ENCODE results near the gene TMEM196. TPM values are rescaled to one million over a fixed set of nuclear protein-coding genes. Genes with fewer than 3 reads are reported as not detected.

TMEM196 gene
- total RNA-seq: not detected in 2 replicates
- long read RNA-seq: 0 reads

- no peak within 1 kb of the TSS for H3K27ac Mint-ChIP-seq (ENCODE audit: unreplicated experiment)
- no peaks in the 10 kb centered on the region for H3K36me3 Mint-ChIP-seq (ENCODE audit: unreplicated experiment)
- no peak for TF ChIP-seq CTCF (IDR thresholded peaks at IDR 0.05)
- no peak for DNase-seq (ENCODE audit: extremely low spot score, unreplicated experiment)
- peaks cover 60% of the 10 kb centered on the region for H3K27me3 Mint-ChIP-seq (ENCODE audit: unreplicated experiment)
- H3K4me1 Mint-ChIP-seq (ENCODE audit: unreplicated experiment): peaks cover 14% of the 10 kb centered on the region
- no peaks in the 10 kb centered on the region for H3K9me3 Mint-ChIP-seq (ENCODE audit: unreplicated experiment)
- H3K4me3 Mint-ChIP-seq (ENCODE audit: unreplicated experiment): peak within 1 kb of the TSS; percentile 28
Measured at GRCh38 chr7:19772841-19773760, at the start of gene TMEM196. TSS of gene TMEM196 (minus strand) at chr7:19773617. CDS start at chr7:19772696, 921 bp downstream.

- peaks cover 7% of the 10 kb centered on the region for H3K9me3 Mint-ChIP-seq (ENCODE audit: unreplicated experiment)
- no peaks in the 10 kb centered on the region for H3K36me3 Mint-ChIP-seq (ENCODE audit: unreplicated experiment)
- H3K27ac Mint-ChIP-seq (ENCODE audit: unreplicated experiment): no peak overlapping the region
- TF ChIP-seq CTCF (IDR thresholded peaks at IDR 0.05): no peak
- no peaks in the 10 kb centered on the region for H3K4me1 Mint-ChIP-seq (ENCODE audit: unreplicated experiment)
- H3K4me3 Mint-ChIP-seq (ENCODE audit: unreplicated experiment): no peak overlapping the region
- DNase-seq (ENCODE audit: extremely low spot score, unreplicated experiment): no peak
- peaks cover 6% of the 10 kb centered on the region for H3K27me3 Mint-ChIP-seq (ENCODE audit: unreplicated experiment)
Measured at GRCh38 chr7:19816128-19816527, 42.7 kb upstream of the TMEM196 start.

GRCh38 chr7:19815546-19815945, 42.1 kb upstream of the TMEM196 start:
- no peaks in the 10 kb centered on the region for H3K4me1 Mint-ChIP-seq (ENCODE audit: unreplicated experiment)
- peaks cover 7% of the 10 kb centered on the region for H3K9me3 Mint-ChIP-seq (ENCODE audit: unreplicated experiment)
- H3K27ac Mint-ChIP-seq (ENCODE audit: unreplicated experiment): no peak overlapping the region
- peaks cover 6% of the 10 kb centered on the region for H3K27me3 Mint-ChIP-seq (ENCODE audit: unreplicated experiment)
- TF ChIP-seq CTCF (IDR thresholded peaks at IDR 0.05): no peak
- no peak overlapping the region for H3K4me3 Mint-ChIP-seq (ENCODE audit: unreplicated experiment)
- no peaks in the 10 kb centered on the region for H3K36me3 Mint-ChIP-seq (ENCODE audit: unreplicated experiment)
- DNase-seq (ENCODE audit: extremely low spot score, unreplicated experiment): no peak

- H3K9me3 Mint-ChIP-seq (ENCODE audit: unreplicated experiment): no peaks in the 10 kb centered on the region
- no peak for TF ChIP-seq CTCF (IDR thresholded peaks at IDR 0.05)
- no peaks in the 10 kb centered on the region for H3K4me1 Mint-ChIP-seq (ENCODE audit: unreplicated experiment)
- H3K4me3 Mint-ChIP-seq (ENCODE audit: unreplicated experiment): no peak overlapping the region
- H3K27ac Mint-ChIP-seq (ENCODE audit: unreplicated experiment): no peak overlapping the region
- H3K36me3 Mint-ChIP-seq (ENCODE audit: unreplicated experiment): no peaks in the 10 kb centered on the region
- H3K27me3 Mint-ChIP-seq (ENCODE audit: unreplicated experiment): peaks cover 8% of the 10 kb centered on the region
- no peak for DNase-seq (ENCODE audit: extremely low spot score, unreplicated experiment)
Measured at GRCh38 chr7:19814776-19815175, 41.4 kb upstream of the TMEM196 start.

GRCh38 chr7:19811386-19811785, 38.0 kb upstream of the TMEM196 start:
- H3K9me3 Mint-ChIP-seq (ENCODE audit: unreplicated experiment): no peaks in the 10 kb centered on the region
- no peak for DNase-seq (ENCODE audit: extremely low spot score, unreplicated experiment)
- no peak overlapping the region for H3K4me3 Mint-ChIP-seq (ENCODE audit: unreplicated experiment)
- TF ChIP-seq CTCF (IDR thresholded peaks at IDR 0.05): no peak
- H3K27ac Mint-ChIP-seq (ENCODE audit: unreplicated experiment): no peak overlapping the region
- H3K36me3 Mint-ChIP-seq (ENCODE audit: unreplicated experiment): no peaks in the 10 kb centered on the region
- no peaks in the 10 kb centered on the region for H3K4me1 Mint-ChIP-seq (ENCODE audit: unreplicated experiment)
- H3K27me3 Mint-ChIP-seq (ENCODE audit: unreplicated experiment): peaks cover 18% of the 10 kb centered on the region

Measured in osteocyte (in vitro differentiated cells).